Measurements from ENCODE around the gene C3AR1. TPM values are rescaled to one million over a fixed set of nuclear protein-coding genes. Genes with fewer than 3 reads are reported as not detected.

C3AR1 gene
- total RNA-seq, 1 experiment from 2014 or later = not detected

DNA sequence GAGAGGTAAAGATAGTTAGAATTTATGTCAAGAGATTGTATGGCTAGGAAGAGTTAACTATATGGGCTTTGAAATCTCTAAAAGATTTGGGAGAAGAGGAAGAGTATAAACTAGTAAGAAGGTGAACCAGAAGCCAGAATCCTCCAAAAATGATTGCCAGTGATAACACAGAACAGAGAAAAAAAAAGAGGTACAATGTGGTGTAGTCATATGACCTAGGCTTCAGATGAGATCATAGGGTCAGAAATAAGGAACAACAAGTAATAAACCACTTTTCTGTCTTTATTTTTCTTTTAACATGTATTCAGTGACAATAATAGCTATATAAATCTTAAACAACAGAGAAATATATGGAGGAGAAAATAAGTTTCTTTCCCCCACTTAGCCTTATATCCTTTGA is 14.0 kb upstream of the C3AR1 start:
- peaks cover 4% of the 10 kb centered on the region for H3K79me1 ChIP-seq (ENCODE audit: insufficient read depth, low read depth, low read length, poor library complexity, severe bottlenecking)
- Mint-ChIP-seq H3K4me3 (no peak overlapping the region), H3K36me3 (ENCODE audit: insufficient read depth in 1 of 3, low read depth in 3 of 3) (peaks cover 0 to under 1% (median 0%) of the 10 kb centered on the region in 3 experiments; a peak in 1 of 7 replicates), H3K27ac (peak overlapping the region in 1 of 3 experiments; percentile 22; a peak in 1 of 7 replicates), H3K4me1 (peaks cover 27 to 29% of the 10 kb centered on the region in 2 experiments), H3K9me3 (no peaks in the 10 kb centered on the region), H3K27me3 (ENCODE audit: low read depth) (no peaks in the 10 kb centered on the region)
- no peak overlapping the region for H3K56ac ChIP-seq (ENCODE audit: insufficient read length, low read depth, low read length)
- H3K27ac ChIP-seq (ENCODE audit: insufficient read length, low read depth, low read length) = no peak overlapping the region
- H3K18ac ChIP-seq (ENCODE audit: insufficient read length, low read depth, low read length) = no peak overlapping the region
- no peak overlapping the region for H3K14ac ChIP-seq (ENCODE audit: insufficient read depth, low read length)
- no peak overlapping the region for H4K91ac ChIP-seq (ENCODE audit: insufficient read length, low read depth, low read length)
- H3K9ac ChIP-seq (ENCODE audit: extremely low read depth, insufficient read length, low read length) = no peak overlapping the region
- no peaks in the 10 kb centered on the region for H4K20me1 ChIP-seq (ENCODE audit: control insufficient read depth, insufficient read depth, insufficient read length)
- no peak overlapping the region for H3K4ac ChIP-seq (ENCODE audit: low read depth, low read length)
- no peak overlapping the region for H2BK15ac ChIP-seq (ENCODE audit: low read depth, low read length)
- no peaks in the 10 kb centered on the region for H3K27me3 ChIP-seq (ENCODE audit: insufficient read depth, low read length)
- H2BK5ac ChIP-seq (ENCODE audit: insufficient read length, low read length) = no peak overlapping the region
- H2AFZ ChIP-seq (ENCODE audit: low read length) = no peak overlapping the region
- peaks cover 4% of the 10 kb centered on the region; the same call in 1 of the 2 replicates for H3K79me2 ChIP-seq (ENCODE audit: insufficient read depth, low read length)
- H3K4me2 ChIP-seq (ENCODE audit: insufficient read depth, insufficient read length, low read length) = no peak overlapping the region
- TF ChIP-seq, protein P1, sequence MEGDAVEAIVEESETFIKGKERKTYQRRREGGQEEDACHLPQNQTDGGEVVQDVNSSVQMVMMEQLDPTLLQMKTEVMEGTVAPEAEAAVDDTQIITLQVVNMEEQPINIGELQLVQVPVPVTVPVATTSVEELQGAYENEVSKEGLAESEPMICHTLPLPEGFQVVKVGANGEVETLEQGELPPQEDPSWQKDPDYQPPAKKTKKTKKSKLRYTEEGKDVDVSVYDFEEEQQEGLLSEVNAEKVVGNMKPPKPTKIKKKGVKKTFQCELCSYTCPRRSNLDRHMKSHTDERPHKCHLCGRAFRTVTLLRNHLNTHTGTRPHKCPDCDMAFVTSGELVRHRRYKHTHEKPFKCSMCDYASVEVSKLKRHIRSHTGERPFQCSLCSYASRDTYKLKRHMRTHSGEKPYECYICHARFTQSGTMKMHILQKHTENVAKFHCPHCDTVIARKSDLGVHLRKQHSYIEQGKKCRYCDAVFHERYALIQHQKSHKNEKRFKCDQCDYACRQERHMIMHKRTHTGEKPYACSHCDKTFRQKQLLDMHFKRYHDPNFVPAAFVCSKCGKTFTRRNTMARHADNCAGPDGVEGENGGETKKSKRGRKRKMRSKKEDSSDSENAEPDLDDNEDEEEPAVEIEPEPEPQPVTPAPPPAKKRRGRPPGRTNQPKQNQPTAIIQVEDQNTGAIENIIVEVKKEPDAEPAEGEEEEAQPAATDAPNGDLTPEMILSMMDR (conservative IDR thresholded peaks at IDR 0.05) = no peak
- H2AK5ac ChIP-seq (ENCODE audit: insufficient read length, low read length) = no peak overlapping the region
- H3K23ac ChIP-seq (ENCODE audit: insufficient read length, low read depth, low read length) = no peak overlapping the region
- H3K23me2 ChIP-seq (ENCODE audit: insufficient read length, low read depth, low read length, poor library complexity, severe bottlenecking) = peaks cover 9% of the 10 kb centered on the region
- no peak overlapping the region for H2BK12ac ChIP-seq (ENCODE audit: insufficient read length, low read depth, low read length)
- H3K4me1 ChIP-seq (ENCODE audit: insufficient read depth, low read length) = no peaks in the 10 kb centered on the region; the same call in 1 of the 2 replicates
- no peak overlapping the region for H2BK20ac ChIP-seq (ENCODE audit: low read depth, low read length, poor library complexity, severe bottlenecking)
- H4K8ac ChIP-seq (replicated peaks; ENCODE audit: insufficient read length, low read depth, low read length) = no peak overlapping the region
- H3T11ph ChIP-seq (ENCODE audit: low read length) = no peak overlapping the region
- no peak overlapping the region for H4K5ac ChIP-seq (ENCODE audit: insufficient read length, low read depth, low read length)
- DNase-seq = no peak
- H3K9me3 ChIP-seq (ENCODE audit: control insufficient read depth, low read depth, low read length) = no peaks in the 10 kb centered on the region
- H2BK120ac ChIP-seq (ENCODE audit: low read depth, low read length, poor library complexity, severe bottlenecking) = no peak overlapping the region

Data from H9 (cell line).